ENCODE measurements around the gene PECR.

PECR gene

DNA sequence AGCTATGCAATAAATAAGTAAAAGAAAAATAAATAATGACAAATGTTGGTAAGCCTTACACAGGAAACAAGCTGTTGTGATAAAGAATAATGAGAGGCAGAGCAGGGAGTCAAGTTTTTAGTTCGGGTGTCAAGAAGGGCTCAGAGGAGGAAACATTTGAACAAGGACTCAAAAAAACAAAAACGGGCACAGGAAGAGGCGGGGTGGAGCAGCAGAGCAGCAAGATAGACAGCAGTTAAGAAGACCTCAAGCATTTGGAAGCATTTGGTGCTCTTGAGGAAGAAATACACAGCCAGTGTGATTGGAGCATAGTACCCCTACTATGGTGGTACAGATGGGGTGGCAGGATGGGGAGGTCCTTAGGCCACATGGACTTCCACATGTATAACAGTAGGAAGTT is 2.9 kb upstream of the PECR start:
- CTCF ChIA-PET, result no interaction called here
- Histone ChIP-seq H3K36me3 (ENCODE audit: control insufficient read depth in 2 of 2, insufficient read depth in 1 of 2, low read length in 2 of 2) (no peaks in the 10 kb centered on the region), H3K9me3 (ENCODE audit: control insufficient read depth, insufficient read depth, low read depth, low read length) (no peaks in the 10 kb centered on the region), H3K4me3 (ENCODE audit: low read depth, low read length) (no peak overlapping the region), H3K27ac (ENCODE audit: extremely low read depth, low read depth, low read length) (no peak overlapping the region), H3K4me1 (ENCODE audit: control insufficient read depth, insufficient read depth, low read length) (peaks cover 3% of the 10 kb centered on the region)
- POLR2A ChIA-PET, result interaction anchor here (0.8 kb wide), 1 partner anchor 25 kb away, joined by 4 read pairs; the partner anchor contains the start of gene XRCC5
- TF ChIP-seq ZNF473 (tag by site-specific recombination; IDR thresholded peaks at IDR 0.05) (no peak), BCL11A (tag by site-specific recombination; IDR thresholded peaks at IDR 0.05; ENCODE audit: low read depth) (no peak), ZFP3 (tag by site-specific recombination; IDR thresholded peaks at IDR 0.05; ENCODE audit: low read depth) (no peak), ZNF747 (tag by site-specific recombination; IDR thresholded peaks at IDR 0.05) (no peak), ZNF555 (tag by site-specific recombination; conservative IDR thresholded peaks at IDR 0.05) (no peak), ZNF184 (tag by site-specific recombination; IDR thresholded peaks at IDR 0.05) (no peak), AEBP2 (tag by site-specific recombination; IDR thresholded peaks at IDR 0.05; ENCODE audit: borderline replicate concordance) (no peak), IKZF3 (tag by site-specific recombination; IDR thresholded peaks at IDR 0.05) (no peak), ZNF777 (tag by site-specific recombination; IDR thresholded peaks at IDR 0.05; ENCODE audit: borderline replicate concordance) (no peak), ZEB2 (tag by site-specific recombination; IDR thresholded peaks at IDR 0.05) (no peak)
- TF ChIP-seq, protein P1, sequence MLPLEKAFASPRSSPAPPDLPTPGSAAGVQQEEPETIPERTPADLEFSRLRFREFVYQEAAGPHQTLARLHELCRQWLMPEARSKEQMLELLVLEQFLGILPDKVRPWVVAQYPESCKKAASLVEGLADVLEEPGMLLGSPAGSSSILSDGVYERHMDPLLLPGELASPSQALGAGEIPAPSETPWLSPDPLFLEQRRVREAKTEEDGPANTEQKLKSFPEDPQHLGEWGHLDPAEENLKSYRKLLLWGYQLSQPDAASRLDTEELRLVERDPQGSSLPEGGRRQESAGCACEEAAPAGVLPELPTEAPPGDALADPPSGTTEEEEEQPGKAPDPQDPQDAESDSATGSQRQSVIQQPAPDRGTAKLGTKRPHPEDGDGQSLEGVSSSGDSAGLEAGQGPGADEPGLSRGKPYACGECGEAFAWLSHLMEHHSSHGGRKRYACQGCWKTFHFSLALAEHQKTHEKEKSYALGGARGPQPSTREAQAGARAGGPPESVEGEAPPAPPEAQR (tag by site-specific recombination; IDR thresholded peaks at IDR 0.05), result no peak
- TF ChIP-seq, protein P2, sequence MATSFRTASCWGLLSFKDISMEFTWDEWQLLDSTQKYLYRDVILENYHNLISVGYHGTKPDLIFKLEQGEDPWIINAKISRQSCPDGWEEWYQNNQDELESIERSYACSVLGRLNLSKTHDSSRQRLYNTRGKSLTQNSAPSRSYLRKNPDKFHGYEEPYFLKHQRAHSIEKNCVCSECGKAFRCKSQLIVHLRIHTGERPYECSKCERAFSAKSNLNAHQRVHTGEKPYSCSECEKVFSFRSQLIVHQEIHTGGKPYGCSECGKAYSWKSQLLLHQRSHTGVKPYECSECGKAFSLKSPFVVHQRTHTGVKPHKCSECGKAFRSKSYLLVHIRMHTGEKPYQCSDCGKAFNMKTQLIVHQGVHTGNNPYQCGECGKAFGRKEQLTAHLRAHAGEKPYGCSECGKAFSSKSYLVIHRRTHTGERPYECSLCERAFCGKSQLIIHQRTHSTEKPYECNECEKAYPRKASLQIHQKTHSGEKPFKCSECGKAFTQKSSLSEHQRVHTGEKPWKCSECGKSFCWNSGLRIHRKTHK (tag by site-specific recombination; IDR thresholded peaks at IDR 0.05), result no peak

- Histone ChIP-seq H3K27ac (ENCODE audit: extremely low read depth, low read depth, low read length) (no peak overlapping the region), H3K36me3 (ENCODE audit: control insufficient read depth in 2 of 2, insufficient read depth in 1 of 2, low read length in 2 of 2) (no peaks in the 10 kb centered on the region), H3K4me1 (ENCODE audit: control insufficient read depth, insufficient read depth, low read length) (peaks cover 3% of the 10 kb centered on the region), H3K4me3 (ENCODE audit: low read depth, low read length) (no peak overlapping the region), H3K9me3 (ENCODE audit: control insufficient read depth, insufficient read depth, low read depth, low read length) (no peaks in the 10 kb centered on the region)
- ChIA-PET CTCF (interaction anchor here (0.6 to 0.9 kb wide), 2 partner anchors 39 to 436 kb away, joined by 3 read pairs; no protein-coding TSS in a partner anchor), POLR2A (no interaction called here)
- TF ChIP-seq ZNF354C (tag by site-specific recombination; IDR thresholded peaks at IDR 0.05; ENCODE audit: borderline replicate concordance, low read depth), result no peak
- TF ChIP-seq ZBTB17 (tag by site-specific recombination; IDR thresholded peaks at IDR 0.05), result 0 out of 2 replicates have a peak, but pooled peaks have one; percentile 11
- TF ChIP-seq ZFHX2 (tag by site-specific recombination; conservative IDR thresholded peaks at IDR 0.05), result peak; percentile 17; the same call in 1 of the 2 replicates
- TF ChIP-seq EGR2 (tag by site-specific recombination; IDR thresholded peaks at IDR 0.05; ENCODE audit: low read depth), result peak; percentile 51; the same call in 1 of the 2 replicates
- TF ChIP-seq ZNF311 (tag by site-specific recombination; IDR thresholded peaks at IDR 0.05; ENCODE audit: borderline replicate concordance), result no peak
- no peak for TF ChIP-seq ZNF416 (tag by site-specific recombination; IDR thresholded peaks at IDR 0.05)
- TF ChIP-seq YY1 (tag by site-specific recombination; IDR thresholded peaks at IDR 0.05), result no peak
- no peak for TF ChIP-seq ZNF48 (tag by site-specific recombination; IDR thresholded peaks at IDR 0.05)
These were observed 2.1 kb upstream of the PECR start for GRCh38 chr2:216083464-216084281.
